ENCODE data around the gene ZNF500.
"Not testable (repeated sequence)": the region's sequence is repeated elsewhere in the genome, so short reads cannot be mapped to it uniquely, and the experiment has no call there.

ZNF500 gene

GRCh38 chr16:4738370-4738769 is 28.6 kb downstream of the ZNF500 start:
- not testable (repeated sequence) for DNase-seq

DNA sequence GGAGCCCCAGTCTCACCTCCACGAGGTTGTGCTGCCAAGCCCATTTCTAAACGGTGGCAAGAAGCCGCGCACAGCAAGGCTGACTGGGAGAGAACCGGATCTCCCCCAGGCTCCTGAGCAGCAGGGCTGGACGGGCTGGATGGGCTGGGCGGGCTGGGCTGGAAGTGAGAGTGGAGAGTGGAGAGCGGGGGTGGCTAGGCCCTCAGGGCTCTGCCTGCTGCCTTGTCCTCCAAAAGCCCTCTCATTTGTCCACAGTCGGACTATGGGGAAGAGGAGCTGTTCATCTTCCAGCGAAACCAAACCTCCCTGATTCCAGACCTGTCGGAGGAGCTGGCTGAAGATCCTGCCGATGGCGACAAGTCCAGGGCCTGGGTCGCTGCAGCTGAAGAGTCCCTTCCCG is 29.4 kb downstream of the ZNF500 start:
- DNase-seq: no peak

DNA sequence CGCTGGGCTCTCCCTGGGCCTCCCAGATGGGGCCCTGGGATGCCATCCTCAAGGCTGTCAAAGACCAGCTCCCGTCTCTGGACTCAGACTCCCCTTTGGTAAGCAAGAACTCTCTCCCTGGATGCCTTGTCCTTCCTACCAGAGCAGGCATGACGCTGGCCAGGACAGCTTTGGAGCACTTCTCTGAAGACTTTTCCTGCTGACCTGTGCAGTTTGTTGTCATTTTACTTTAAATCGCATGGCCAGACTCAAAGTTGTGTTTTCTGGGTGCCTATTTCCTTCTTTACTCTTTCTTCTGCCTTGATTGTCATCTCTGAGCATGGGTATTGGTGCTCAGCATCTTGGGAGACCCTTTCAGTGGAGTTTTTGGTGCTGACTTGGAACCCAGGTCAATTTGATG is 30.4 kb downstream of the ZNF500 start:
- DNase-seq: no peak

DNA sequence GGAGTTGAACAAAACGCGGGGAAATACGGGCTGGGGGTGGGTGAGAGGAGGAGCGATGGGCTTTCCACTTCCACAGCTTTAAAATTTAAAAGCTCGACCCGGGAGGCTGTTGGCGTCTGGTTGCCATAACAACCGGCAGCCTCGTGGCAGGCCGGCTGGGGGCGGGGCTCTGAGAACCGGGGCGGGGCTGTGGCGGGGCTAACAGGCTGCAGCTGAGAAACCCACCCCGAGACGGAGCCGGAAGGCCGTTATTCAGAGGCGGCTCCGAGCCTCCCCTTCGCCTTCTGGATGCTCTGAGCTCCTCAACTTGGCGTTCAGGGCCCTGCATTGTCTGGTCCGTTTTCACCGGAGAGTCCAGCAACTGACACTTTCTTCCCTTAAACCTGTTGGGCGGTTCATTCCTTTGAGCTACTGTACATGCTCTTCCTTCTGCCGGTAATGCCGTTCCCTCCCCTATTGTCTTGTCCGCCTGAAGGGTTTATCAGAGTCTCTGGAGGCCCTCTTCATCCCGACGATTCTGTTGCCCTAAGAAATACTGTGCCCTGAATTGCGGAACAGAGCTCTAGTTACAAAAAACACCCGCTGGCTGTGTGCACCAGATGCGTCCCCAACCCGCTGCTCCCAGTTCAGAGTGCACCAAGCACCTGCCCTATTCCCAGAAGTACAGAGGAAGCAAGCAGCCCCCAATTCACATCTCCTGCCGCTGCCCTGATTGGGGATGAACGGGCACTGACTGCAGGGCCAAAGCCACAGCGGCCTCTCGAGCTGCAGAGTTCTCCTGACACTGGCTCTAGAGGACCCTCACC is 32.0 kb downstream of the ZNF500 start:
- DNase-seq: peak; percentile 96

DNA sequence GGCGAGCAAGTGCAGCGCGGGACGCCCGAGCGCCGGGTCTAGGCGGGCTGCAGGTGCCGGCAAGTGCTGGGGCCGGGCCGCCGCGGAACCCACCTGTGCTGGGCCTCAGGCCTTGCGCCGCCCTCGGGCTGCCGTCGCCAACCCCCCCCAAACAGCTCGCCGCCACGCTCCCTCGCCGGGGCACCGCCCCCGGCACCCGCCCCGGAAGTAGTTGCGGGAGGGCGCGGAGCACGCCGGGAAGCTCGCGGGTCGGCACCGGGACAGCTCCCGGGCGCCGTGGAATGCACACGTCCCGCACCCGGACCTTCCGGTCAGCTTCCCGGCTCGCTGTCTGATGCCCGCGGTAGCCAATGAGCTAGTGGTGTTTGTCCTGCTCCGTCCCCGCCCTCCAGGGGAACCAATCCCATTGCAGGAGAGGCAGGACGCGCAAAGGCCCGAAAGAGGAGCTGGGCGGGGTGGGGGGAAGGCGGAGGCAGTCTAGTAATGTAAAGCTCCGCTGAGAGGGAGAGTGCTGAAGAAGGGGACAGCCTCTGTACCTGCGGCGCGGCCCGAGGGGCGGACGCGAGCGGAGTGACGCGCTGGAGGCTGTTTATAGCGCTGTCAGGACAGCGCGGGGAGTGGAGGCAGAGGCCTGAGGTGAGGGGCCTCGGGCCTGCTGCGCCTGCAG is 32.8 kb downstream of the ZNF500 start, which contains the start of the genes ANKS3 and DNAAF8:
ANKS3 (minus strand) TSS at position 209 of the 667 bp plus-strand sequence. CDS start 4,122 bp downstream, outside the sequence.
DNAAF8 (plus strand) TSS at position 475 of the 667 bp plus-strand sequence. CDS start 1,978 bp downstream, outside the sequence.
- peak; percentile 75 for DNase-seq

DNA sequence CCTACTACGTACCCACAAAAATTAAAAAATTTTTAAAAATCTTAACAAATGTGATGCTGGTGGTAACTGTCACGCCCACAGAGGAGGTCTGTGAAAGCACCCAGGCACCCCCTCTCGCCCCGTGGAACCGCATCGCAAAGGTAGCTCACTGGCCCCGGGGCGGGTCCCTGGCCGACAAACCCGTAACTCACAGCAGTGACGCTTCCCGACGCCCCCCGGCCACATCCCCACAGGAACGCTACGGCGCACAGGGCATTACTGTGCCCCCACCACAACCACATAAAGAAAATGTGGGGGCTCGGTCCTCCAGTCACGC is 33.3 kb downstream of the ZNF500 start:
- DNase-seq: no peak

- DNase-seq: no peak
These were observed 33.7 kb downstream of the ZNF500 start for GRCh38 chr16:4733211-4733742.

DNA sequence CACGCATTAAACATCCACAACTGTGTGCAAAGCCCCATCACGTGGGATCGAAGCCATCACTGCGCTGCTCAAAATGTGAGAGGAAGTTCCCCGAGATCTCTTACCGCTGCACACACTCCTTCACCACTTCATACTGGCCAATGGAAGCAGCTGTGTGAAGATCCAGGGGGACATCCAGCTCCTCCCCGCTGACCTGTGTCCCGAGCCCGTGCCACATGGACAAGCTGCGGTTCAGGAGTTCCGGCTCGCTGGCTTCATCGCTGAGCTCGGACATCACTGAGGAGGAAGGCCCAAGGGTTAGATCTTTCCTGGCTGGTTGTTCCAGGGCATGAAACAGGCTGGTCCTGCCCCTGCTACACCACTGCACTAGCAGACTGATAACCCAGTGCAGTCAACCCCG is 37.1 kb downstream of the ZNF500 start:
- DNase-seq: no peak

DNA sequence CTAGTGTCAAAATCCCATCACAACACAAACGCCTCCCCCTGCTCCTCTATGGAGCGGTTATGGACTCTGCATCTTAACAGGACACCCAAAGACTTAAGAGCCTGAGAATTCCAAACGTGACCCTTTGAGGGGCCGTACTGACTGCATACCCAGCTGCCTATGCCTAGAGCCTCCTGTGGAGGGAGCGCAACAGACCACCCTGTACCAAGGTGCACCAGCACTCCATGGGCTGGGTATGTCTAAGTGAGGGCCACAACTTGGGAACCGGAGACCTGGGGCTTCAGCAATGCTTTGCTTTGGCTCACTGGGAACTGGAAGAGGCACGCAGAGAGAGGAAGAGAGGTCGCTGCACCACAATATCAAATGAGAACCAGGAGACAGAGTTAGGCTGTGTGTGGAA is 38.3 kb downstream of the ZNF500 start:
- DNase-seq: no peak

- no peak for DNase-seq
These were observed 40.3 kb downstream of the ZNF500 start for GRCh38 chr16:4726616-4727015.

GRCh38 chr16:4724661-4725270 is 42.2 kb downstream of the ZNF500 start:
- no peak for DNase-seq

- DNase-seq: no peak
These were observed 43.7 kb downstream of the ZNF500 start for GRCh38 chr16:4723071-4723767.

- DNase-seq: no peak
These were observed 48.5 kb downstream of the ZNF500 start for GRCh38 chr16:4718466-4718865.

DNA sequence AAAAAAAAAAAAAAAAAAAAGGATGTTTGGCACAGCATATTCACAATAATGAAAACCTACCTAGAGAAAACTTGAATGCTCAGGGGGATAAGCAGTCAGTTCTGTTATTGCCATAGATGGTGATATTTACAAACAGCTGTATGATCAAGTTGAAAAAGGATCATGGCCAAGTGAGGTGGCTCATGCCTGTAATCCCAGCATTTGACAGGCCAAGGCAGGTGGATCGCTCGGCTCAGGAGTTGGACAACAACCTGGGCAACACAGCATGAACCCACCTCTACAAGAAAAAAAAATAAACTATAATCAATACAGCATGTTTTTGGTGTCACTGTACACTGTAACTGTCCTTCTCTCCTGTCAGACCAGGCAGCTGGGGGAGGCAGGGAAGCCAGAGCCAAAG is 52.0 kb downstream of the ZNF500 start:
- no peak for DNase-seq

DNA sequence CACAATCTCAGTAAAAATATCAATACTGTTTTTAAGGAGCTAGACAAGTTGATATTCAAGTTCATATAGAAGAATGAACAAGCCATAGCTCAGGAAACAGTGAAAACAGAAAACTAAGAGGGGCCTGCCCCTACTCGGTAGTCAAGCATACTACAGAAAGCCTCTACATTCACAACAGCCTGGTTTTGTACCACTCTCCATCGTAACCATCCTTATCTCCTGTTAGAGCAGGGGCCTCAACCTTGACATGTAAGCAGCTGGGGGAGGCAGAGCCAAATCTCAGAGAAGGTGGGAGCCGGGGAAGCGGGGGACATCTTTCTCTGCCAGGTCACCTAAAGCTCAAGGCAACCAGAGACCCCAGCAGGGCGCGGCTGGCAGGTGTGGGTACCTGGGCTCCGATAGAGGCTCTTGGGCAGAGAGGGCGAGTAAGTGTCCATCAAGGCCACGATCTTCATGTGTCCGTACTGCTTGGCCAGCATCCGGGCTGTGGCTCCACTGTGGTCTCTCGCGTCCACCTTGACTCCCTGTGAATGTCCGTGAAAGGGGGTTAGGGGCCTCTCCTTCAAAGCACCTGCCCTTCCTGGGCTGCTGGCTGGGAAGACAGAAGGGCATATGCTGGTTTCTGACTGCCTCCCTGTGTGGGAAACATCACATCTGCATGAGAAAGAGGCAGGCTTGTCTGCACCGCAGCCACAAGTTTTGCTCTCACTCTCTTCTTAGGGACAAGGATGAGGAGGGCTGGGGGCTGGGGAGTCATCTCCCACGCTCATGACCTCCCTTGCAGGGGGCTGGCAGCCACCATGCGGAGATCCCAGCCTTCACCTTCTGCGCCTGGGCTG is 53.1 kb downstream of the ZNF500 start:
- DNase-seq: no peak

DNA sequence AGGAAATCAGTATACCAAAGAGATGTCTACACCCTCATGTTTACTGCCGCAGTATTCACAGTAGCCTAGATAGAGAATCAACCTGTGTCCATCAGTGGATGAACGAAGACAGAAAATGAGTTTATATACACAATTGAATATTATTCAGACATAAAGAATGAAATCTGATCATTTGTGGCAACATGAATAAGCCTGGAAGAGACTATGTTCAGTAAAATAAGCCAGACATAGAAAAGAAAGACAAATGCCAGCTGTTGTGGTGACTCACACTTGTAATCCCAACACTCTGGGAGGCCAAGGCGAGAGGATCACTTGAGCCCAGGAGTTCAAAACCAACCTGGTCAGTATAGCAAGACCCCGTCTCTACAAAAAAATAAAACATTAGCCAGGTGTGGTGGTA is 57.5 kb downstream of the ZNF500 start:
- DNase-seq: no peak

DNA sequence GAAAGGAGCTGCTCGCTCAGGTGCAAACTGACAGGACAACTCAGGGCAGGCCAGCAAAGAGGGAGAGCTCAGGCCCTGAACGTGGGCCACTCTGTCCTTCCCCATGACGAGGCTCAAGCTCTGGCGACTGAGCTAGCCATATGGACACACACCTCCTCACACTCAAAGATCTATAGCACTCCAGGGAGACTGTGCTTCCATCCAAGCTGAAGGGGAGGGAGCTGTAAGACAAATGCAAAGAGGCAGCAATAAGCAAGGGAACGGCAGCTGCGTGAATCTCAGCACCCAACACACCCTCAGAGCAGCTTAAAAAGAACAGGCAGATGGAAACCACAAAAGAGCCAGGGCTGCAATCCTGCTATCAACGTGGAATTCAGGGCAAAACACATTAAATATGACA is 60.1 kb downstream of the ZNF500 start:
- DNase-seq: no peak

DNA sequence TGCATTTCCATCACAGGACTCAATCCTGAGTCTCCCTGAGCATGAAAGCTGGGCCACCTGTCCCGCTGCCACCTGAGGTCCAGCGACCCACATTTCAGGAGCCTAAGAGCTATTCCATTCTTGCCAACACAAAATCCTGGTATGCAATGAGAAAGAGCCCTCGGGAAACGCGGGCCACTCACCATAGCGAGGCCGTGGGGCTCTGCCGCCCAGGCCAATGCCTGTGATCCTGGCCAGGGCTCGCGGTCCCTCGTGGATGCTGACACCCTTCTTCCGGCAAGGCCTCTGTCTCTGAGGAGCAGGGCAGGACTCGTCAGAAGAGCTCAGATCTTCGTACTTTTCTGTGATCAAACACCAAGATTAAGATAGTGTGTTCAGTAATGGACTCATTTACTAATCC is 62.0 kb downstream of the ZNF500 start:
- DNase-seq: no peak

DNA sequence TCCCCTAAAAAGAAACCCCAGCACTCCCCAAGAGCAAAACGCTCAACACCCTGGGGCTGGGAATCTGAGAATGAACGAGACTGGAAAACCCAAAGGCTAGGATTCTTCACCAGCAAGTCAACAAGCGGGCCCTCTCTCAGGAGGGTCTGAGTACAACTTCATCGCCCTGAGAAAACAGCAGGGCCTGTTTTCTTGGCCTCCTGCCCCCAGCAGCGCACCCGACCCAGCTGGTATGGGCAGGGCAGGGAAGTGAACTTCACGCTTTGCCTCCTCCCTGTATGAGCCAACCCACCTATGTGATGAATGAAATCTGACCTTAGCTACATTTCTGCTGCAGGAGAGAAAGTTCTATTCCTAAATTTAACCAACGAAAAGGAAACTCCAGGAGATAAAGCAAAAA is 62.5 kb downstream of the ZNF500 start:
- no peak for DNase-seq

- DNase-seq: no peak
These were observed 63.1 kb downstream of the ZNF500 start for GRCh38 chr16:4703906-4704305.

DNA sequence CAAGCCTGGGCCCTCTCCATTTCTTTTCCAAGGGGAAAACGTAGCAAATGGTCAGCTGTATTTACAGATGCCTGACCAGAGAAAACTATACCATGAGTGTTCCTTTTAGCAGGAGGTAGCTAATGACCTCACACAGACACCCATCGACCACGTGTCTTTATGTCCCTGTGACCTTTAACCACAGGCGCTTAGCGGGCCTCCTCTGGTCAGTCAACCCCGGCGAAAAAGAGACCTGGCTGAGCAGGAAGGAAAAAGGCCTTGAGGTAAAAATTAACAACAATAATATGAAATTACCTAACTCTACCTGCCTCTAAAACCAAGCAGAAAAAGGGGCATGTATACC is 64.5 kb downstream of the ZNF500 start:
- no peak for DNase-seq

- no peak for DNase-seq
These were observed 65.0 kb downstream of the ZNF500 start for GRCh38 chr16:4701791-4702465.
